Fibroblast of the aortic adventitia (primary cell): ENCODE data around the gene C6orf58. TPM values are rescaled to one million over a fixed set of nuclear protein-coding genes. Genes with fewer than 3 reads are reported as not detected.

Experiments
- DNase-seq: peaks from one replicate; pipeline ENCODE4 v3.0.0-alpha.2; 2010; ENCODE audit warnings: low read depth
- H3K4me3 ChIP-seq: 2 replicates; pipeline ENCODE4 v1.5.1; 2011; ENCODE audit warnings: low read depth, mild to moderate bottlenecking, control low read depth, low read length, moderate library complexity
- total RNA-seq: library from RNA; depleted of rRNA; stranded (reverse); fragments of >200 nt; gene quantifications from 2 replicates; pipeline ENCODE4 v1.2.3, GENCODE V29; 2012; ENCODE audit warnings: low replicate concordance
- TF ChIP-seq, protein P1 (sequence below): IDR thresholded peaks from 2 replicates; pipeline ENCODE4 v1.5.1; 2011; ENCODE audit warnings: mild to moderate bottlenecking, low read length, control low read depth, inconsistent platforms; ENCODE audit not compliant: insufficient read depth

C6orf58 gene
- total RNA-seq, 1 donor = not detected

DNA sequence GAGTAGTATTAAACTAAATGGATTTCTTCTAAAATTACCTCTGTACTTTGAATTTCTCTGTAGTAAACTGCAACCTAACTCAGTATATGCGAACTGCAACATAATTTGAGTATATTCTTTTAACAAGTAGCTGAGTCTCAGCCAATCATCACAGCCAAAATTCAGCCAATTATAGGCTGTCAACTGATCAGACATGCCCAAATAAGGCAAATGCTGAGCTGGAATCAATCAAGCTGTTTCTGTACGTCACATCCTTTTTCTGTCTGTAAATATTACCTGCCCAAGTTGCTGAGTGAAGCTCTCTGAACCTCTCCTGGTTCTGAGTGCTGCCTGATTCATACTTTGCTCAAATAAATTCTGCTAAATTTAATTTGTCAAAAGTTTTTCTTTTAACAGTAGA lies 9.5 kb upstream of the C6orf58 start:
- no peak overlapping the region for H3K4me3 ChIP-seq
- no peak for DNase-seq
- TF ChIP-seq, protein P1, sequence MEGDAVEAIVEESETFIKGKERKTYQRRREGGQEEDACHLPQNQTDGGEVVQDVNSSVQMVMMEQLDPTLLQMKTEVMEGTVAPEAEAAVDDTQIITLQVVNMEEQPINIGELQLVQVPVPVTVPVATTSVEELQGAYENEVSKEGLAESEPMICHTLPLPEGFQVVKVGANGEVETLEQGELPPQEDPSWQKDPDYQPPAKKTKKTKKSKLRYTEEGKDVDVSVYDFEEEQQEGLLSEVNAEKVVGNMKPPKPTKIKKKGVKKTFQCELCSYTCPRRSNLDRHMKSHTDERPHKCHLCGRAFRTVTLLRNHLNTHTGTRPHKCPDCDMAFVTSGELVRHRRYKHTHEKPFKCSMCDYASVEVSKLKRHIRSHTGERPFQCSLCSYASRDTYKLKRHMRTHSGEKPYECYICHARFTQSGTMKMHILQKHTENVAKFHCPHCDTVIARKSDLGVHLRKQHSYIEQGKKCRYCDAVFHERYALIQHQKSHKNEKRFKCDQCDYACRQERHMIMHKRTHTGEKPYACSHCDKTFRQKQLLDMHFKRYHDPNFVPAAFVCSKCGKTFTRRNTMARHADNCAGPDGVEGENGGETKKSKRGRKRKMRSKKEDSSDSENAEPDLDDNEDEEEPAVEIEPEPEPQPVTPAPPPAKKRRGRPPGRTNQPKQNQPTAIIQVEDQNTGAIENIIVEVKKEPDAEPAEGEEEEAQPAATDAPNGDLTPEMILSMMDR = no peak

DNA sequence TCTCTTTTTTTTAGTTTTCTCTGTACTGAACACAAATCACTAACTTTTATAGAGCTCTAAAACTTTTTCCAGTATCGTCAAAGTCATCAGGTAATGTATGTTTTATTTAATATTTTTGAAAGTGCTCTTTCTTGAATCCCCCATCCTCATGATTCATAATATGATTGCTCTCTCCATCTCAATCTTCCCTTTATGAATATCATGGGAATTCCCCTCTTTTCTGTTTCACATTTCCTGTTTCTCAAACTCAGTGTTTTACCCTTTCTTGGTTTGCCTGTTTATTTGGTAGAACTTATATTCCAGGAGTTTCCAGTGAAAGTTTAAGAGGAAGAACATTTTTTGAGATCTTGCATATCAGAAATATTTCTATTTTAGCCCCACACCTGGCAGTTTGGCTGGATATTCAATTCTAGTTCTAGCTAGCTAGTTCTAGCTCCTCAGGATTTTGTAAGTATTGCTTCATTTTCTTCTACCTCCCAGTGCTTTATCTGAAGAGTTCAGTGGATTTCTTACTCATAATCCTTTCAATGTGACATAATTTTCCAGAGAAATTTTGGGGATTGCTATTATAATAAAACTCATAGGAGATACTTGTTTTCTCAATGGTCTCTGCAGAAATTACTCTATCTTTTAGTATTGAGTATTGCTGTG lies 6.1 kb upstream of the C6orf58 start:
- H3K4me3 ChIP-seq = no peak overlapping the region
- DNase-seq = peak; percentile 34
- TF ChIP-seq, protein P1 = no peak

- no peak overlapping the region for H3K4me3 ChIP-seq
- DNase-seq = no peak
- TF ChIP-seq, protein P1 = no peak
Observed at GRCh38 chr6:127578900-127579299, 1.9 kb downstream of the C6orf58 start.

- H3K4me3 ChIP-seq = no peak overlapping the region
- DNase-seq = no peak
- TF ChIP-seq, protein P1 = no peak
Observed at GRCh38 chr6:127581576-127581975, 4.6 kb downstream of the C6orf58 start.

- no peak overlapping the region for H3K4me3 ChIP-seq
- peak; percentile 72 for DNase-seq
- TF ChIP-seq, protein P1 = no peak
Observed at GRCh38 chr6:127582777-127583462, 5.9 kb downstream of the C6orf58 start.

- H3K4me3 ChIP-seq = no peak overlapping the region
- no peak for DNase-seq
- TF ChIP-seq, protein P1 = no peak
Observed at GRCh38 chr6:127585123-127585522, 8.1 kb downstream of the C6orf58 start.
